Articular chondrocyte of knee joint (primary cell): Measurements from ENCODE around the gene CCT2. TPM values are rescaled to one million over a fixed set of nuclear protein-coding genes. Genes with fewer than 3 reads are reported as not detected.

Experiments
- small RNA-seq: library from RNA; depleted of rRNA; stranded (forward); fragments of <200 nt; gene quantifications from one replicate; pipeline ENCODE3, GENCODE V24; 2012
- total RNA-seq: library from RNA; depleted of rRNA; stranded (reverse); fragments of >200 nt; gene quantifications from 2 replicates; pipeline ENCODE4 v1.2.3, GENCODE V29; 2012

Gene CCT2
- total RNA-seq: 174 and 206 TPM in 2 replicates

GRCh38 chr12:69585189-69586062 is at the start of gene CCT2:
Gene CCT2 (plus strand): TSS chr12:69585459. CDS start chr12:69585522, 63 bp downstream.

GRCh38 chr12:69610729-69611128 is 25.5 kb downstream of the CCT2 start, which contains the start of gene LRRC10:
Gene LRRC10 (minus strand): TSS chr12:69610907. CDS start chr12:69610838, 69 bp downstream.

Small RNA genes lying within 50 kb of the gene (small RNA-seq; reads per million reads assigned to genes)
- 1.3 reads per million, percentile 55 among the genes with 10 or more reads in this experiment for gene MIR3913-1

Other genes with a start within 250 kb of the CCT2 start
- gene LYZ, start 237.1 kb upstream of the CCT2 start, total RNA-seq: 0.13 TPM in 1 of 2 replicates, not detected in the other
- gene YEATS4, start 225.7 kb upstream of the CCT2 start, total RNA-seq: 16.3 and 28.5 TPM in 2 replicates
- 103 and 111 TPM in 2 replicates for gene FRS2, start 115.1 kb upstream of the CCT2 start, total RNA-seq
- gene LRRC10, start 25.4 kb downstream of the CCT2 start, total RNA-seq: not detected in 2 replicates
- not detected in 2 replicates for gene BEST3, start 113.8 kb downstream of the CCT2 start, total RNA-seq
- 1.6 and 2.5 TPM in 2 replicates for gene RAB3IP, start 153.4 kb downstream of the CCT2 start, total RNA-seq
- gene MYRFL, start 239.8 kb downstream of the CCT2 start, total RNA-seq: under 0.01 TPM in 1 of 2 replicates, not detected in the other